22Rv1 (cell line): ENCODE measurements around the gene PLA2G5.

Experiments used
- CTCF ChIP-seq: fragments of 450-650 bp; IDR thresholded peaks from 2 replicates; pipeline ENCODE4 v1.5.1; 2017; ENCODE audit warnings: mild to moderate bottlenecking
- ZFX ChIP-seq: fragments of 450-650 bp; IDR thresholded peaks from 2 replicates; pipeline ENCODE4 v1.6.1; 2017; ENCODE audit warnings: antibody characterized with exemption, borderline replicate concordance

- TF ChIP-seq CTCF (no peak), ZFX (no peak)
These were observed 45.5 kb downstream of the PLA2G5 start for GRCh38 chr1:20115479-20115878.
